GM13976 (cell line): ENCODE measurements around the gene SYNGAP1.

ENCODE experiments used
- DNase-seq: peaks from one replicate; pipeline ENCODE4 v3.0.0; 2012; ENCODE audit warnings: low spot score
- in situ Hi-C: fragments of 300-500 bp; cut with MboI; formaldehyde crosslinking; loops from one replicate; pipeline ENCODE4 v1.12.0; 2022; ENCODE audit warnings: low sequenced_read_pairs, mixed read lengths, inconsistent platforms; ENCODE audit not compliant: unreplicated experiment
- TF ChIP-seq, protein P1 (sequence below): IDR thresholded peaks from 2 replicates; pipeline ENCODE4 v1.5.1; 2012; ENCODE audit warnings: borderline replicate concordance, mild to moderate bottlenecking; ENCODE audit not compliant: insufficient read depth; ENCODE audit errors: extremely low read depth, missing control alignments, control extremely low read depth

The SYNGAP1 gene

GRCh38 chr6:33492093-33492492, 72.2 kb downstream of the SYNGAP1 start:
- no peak for DNase-seq
- TF ChIP-seq, protein P1, sequence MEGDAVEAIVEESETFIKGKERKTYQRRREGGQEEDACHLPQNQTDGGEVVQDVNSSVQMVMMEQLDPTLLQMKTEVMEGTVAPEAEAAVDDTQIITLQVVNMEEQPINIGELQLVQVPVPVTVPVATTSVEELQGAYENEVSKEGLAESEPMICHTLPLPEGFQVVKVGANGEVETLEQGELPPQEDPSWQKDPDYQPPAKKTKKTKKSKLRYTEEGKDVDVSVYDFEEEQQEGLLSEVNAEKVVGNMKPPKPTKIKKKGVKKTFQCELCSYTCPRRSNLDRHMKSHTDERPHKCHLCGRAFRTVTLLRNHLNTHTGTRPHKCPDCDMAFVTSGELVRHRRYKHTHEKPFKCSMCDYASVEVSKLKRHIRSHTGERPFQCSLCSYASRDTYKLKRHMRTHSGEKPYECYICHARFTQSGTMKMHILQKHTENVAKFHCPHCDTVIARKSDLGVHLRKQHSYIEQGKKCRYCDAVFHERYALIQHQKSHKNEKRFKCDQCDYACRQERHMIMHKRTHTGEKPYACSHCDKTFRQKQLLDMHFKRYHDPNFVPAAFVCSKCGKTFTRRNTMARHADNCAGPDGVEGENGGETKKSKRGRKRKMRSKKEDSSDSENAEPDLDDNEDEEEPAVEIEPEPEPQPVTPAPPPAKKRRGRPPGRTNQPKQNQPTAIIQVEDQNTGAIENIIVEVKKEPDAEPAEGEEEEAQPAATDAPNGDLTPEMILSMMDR = no peak
- in situ Hi-C loops = no loop called here

DNA sequence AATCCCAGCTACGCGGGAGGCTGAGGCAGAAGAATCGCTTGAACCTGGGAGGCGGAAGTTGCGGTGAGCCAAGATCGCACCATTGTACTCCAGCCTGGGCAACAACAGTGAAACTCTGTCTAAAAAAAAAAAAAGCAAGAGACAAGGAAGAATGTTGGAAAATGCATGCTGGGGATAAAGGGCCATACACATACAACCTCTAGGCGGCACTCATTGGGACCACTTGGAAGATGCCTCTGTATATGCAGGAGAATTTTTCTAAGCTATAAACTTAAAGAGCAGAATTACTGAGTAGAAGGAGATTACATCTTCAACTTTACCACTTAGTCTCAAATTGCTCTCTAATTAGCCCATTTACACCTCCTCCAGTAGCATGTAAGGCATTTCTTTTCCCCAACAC, 77.3 kb downstream of the SYNGAP1 start:
- TF ChIP-seq, protein P1 = no peak
- no peak for DNase-seq
- in situ Hi-C loops = no loop called here

DNA sequence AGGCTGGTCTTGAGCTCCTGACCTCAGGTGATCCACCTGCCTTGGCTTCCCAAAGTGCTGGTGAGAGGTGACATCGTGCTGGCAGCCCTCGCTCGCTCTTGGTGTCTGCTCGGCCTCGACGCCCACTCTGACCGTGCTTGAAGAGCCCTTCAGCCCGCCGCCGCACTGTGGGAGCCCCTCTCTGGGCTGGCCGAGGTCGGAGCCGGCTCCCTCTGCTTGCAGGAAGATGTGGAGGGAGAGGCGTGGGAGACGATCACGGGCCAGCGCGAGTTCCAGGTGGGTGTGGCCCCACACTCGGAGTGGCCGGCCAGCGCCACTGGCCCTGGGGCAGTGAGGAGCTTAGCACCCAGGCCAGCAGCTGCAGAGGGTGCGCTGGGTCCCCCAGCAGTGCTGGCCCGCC, 82.6 kb downstream of the SYNGAP1 start:
- no peak for DNase-seq
- TF ChIP-seq, protein P1 = no peak
- in situ Hi-C loops = no loop called here

- DNase-seq = no peak
- TF ChIP-seq, protein P1 = no peak
- in situ Hi-C loops = no loop called here
Measured at GRCh38 chr6:33504486-33504885, 84.6 kb downstream of the SYNGAP1 start.
